ENCODE data around the gene KCTD7. TPM values are rescaled to one million over a fixed set of nuclear protein-coding genes. Genes with fewer than 3 reads are reported as not detected.
"Not testable (repeated sequence)": the region's sequence is repeated elsewhere in the genome, so short reads cannot be mapped to it uniquely, and the experiment has no call there.

The KCTD7 gene
- total RNA-seq: 10 to 100 TPM in 1 of 2 donors, 1 to 10 TPM in 1; 9.2 to 11.3 TPM
- long read RNA-seq, full-length matches to known transcripts: 3 of 5 reads
- long read RNA-seq, partial matches to known transcripts: 0 of 5 reads
- long read RNA-seq, other reads (novel, unspliced or antisense): 2 of 5 reads

DNA sequence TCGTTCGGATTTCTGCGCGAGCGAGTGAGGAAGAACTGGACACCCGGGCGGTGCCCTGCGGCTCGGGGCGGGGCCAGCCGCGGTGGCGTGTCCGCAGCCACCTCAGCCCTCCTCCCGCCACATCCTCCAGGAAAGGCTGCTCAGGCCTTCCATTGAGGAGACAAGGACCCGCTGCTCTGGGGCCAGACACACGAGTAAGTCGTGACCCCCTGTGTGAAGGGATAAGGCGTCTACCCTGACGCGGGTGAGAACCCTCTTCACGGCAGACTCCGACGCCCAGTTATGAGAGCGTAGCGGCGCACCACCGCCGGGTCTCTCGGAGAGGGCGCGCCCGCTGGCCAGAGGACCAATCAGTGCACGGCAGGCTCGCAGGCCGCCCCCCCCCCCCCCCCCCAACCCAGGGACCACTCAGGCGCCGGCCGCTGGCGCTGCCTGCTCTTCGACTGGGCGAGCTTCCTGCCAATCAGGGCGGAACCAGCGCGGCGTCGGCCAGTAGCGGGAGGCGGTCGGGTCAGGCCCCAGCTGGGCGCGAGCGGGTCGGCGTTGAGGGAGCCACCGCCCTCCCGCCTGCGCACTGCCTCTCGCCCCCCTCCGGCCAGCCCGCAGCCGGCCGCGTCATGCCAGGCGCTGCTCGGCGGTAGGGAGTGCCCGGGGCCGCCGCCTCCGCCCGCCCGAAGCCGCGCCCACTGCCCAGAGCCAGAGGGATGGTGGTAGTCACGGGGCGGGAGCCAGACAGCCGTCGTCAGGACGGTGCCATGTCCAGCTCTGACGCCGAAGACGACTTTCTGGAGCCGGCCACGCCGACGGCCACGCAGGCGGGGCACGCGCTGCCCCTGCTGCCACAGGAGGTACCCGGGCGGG, at the start of gene KCTD7:
Gene KCTD7, plus strand, starts transcription at position 521 of the 861 bp plus-strand sequence. Its CDS starts 184 bp downstream, at position 705.
- DNase-seq (peak; percentile 99), ATAC-seq (peak; percentile 94 to 96)
- intact Hi-C loops (cut with DNase I): loop anchor here in 1 of 2 donors (5.0 kb wide), 1 partner anchor 36 kb away; no protein-coding TSS in a partner anchor

GRCh38 chr7:66580380-66580779, 48.3 kb upstream of the KCTD7 start:
- ATAC-seq; intact Hi-C loops (cut with DNase I); DNase-seq: not testable (repeated sequence)

DNA sequence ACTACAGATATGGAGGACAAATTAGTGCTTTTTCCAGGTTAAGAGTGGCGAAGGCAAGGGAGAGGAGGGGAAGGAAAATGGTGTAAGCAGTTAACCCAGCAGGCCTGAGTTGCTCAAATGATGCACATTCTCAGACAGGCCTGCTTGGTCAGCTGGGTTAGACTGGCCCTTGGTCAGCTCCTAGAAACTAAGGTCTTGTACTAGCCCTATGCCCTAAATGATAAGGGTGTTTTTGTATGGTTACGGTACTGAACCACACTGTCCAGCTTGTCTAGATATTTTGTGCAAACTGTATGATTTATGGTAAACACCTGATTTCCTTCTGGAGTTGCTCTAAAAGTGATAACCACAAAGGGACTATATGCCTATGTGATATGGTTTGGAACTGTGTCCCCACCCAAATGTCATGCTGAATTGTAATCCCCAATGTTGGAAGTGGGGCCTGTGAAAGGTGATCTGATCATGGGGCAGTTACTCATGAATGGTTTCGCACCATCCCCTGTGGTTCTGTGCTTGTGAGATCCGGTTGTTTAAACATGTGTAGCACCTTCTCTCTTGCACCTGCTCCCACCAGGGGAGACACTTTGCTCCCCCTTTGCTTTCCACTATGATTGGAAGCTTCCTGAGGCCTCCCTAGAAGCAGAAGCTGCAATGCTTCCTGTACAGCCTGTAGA, 45.7 kb upstream of the KCTD7 start:
- not testable (repeated sequence) for ATAC-seq

GRCh38 chr7:66583490-66584110, 45.1 kb upstream of the KCTD7 start:
- intact Hi-C loops (cut with DNase I): no loop called here
- ATAC-seq (no peak), DNase-seq (no peak)

More for the DNA sequence above, 45.7 kb upstream of the KCTD7 start:
- DNase-seq; intact Hi-C loops (cut with DNase I): not testable (repeated sequence)

- intact Hi-C loops (cut with DNase I): no loop called here
These were observed 42.5 kb upstream of the KCTD7 start for GRCh38 chr7:66586181-66586580.

GRCh38 chr7:66588226-66588625, 40.5 kb upstream of the KCTD7 start:
- intact Hi-C loops (cut with DNase I); ATAC-seq: not testable (repeated sequence)

More at GRCh38 chr7:66586181-66586580, 42.5 kb upstream of the KCTD7 start:
- no peak for ATAC-seq
- DNase-seq: no peak

DNA sequence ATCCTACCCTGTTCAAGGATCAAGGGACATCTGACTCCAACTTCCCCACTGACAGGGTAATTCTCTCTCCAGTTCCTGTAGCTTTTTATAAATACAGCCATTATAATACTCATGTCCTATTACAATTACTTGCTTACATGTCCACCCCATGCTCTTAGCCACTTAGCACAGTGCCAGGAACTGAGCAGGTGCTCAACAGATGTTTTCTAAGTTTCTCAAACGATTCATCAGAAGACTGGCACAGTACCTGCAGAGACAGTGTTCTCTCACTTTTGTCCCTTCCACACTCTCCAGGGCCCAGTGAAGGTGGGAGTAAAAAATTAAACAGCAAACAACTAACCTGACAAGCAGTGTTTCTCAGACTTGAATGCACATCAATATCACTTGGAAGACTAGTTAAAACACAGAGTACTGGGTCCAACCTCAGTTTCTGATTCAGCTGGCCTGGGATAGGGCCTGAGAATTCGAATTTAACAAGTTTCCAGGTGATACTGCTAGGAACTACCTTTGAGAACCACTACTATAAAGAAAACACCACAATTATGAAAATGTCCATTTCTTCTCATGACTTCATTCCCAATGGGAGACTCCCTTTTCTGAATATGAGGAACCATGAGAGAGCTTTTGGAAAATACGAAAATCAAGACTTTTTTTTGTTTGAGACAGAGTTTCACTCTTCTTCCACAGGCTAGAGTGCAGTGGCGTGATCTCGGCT, 39.7 kb upstream of the KCTD7 start:
- ATAC-seq; intact Hi-C loops (cut with DNase I); DNase-seq: not testable (repeated sequence)

More at GRCh38 chr7:66588226-66588625, 40.5 kb upstream of the KCTD7 start:
- not testable (repeated sequence) for DNase-seq

DNA sequence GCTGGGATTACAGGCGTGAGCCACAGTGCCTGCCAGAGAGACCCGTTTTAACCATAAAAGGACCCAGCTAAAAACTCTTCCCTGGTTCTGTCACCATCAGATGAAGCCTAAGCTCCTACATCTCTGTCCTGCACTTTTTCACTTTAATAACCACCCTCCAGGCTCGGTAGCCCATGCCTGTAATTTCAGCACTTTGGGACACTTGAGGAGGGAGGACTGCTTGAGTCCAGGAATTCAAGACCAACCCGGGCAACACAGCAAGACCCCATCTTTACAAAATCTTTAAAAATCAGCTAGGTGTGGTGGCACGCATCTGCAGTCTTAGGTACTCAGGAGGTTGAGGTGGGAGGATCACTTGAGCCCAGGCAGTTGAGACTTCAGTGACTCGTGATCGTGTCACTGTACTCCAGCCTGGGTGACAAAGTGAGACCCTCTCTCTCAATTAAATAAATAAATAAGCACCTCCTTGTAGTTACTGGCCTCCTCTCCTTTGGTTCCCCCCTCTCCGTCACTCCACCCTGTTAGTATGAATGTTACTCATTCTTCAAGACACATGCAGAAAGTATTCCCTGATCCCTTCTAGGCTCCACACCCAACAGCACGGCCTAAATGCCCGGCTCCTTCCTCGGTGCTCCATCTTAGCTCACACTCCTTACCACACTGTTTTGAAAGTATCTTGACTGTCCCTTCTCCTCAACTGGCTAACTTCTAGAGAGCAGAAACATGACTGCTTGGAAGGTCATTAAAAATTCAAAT, 38.2 kb upstream of the KCTD7 start:
- not testable (repeated sequence) for DNase-seq
- intact Hi-C loops (cut with DNase I): loop anchor here in 1 of 2 donors (5.0 kb wide), 1 partner anchor 37 kb away; the partner anchor contains the start of gene KCTD7
- ATAC-seq: peak in 1 of 2 donors; percentile 7

DNA sequence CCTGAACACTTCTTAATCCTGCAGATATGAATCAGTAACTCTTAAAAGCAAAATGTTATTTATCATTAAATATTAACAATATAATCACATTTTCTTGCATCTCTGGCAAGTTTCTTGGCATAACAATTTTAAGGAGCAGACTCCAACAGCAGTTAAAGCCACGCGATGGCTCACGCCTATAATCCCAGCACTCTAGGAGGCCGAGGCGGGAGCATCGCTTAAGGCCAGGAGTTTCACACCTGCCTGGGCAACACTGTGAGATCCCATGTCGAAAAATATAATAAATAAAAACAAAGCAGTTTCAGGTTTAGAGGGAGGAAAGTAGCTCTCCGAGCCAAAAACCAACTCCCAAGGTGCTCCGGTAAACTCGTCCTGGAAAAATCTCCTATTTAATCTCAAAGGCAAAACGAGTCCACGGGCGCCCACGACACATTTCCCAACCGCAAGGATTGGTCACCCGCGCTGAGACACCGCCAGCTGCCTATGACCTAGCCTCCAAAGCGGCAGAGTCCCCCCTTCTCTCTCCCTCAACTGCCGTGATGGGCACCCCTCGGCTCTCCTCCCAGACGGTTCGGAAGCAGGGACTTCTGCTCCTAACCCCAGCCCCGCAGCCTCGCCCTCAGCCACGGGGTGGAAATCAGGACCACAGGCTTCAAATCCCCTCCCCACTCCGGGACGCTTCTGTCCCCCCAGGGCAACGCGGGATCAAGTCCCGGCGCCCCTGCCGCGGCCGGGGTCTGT, 37.5 kb upstream of the KCTD7 start:
- ATAC-seq: peak; percentile 39 to 47
- DNase-seq: not testable (repeated sequence)
- intact Hi-C loops (cut with DNase I): loop anchor here in 1 of 2 donors (5.0 kb wide), 1 partner anchor 36 kb away; the partner anchor contains the start of gene KCTD7

DNA sequence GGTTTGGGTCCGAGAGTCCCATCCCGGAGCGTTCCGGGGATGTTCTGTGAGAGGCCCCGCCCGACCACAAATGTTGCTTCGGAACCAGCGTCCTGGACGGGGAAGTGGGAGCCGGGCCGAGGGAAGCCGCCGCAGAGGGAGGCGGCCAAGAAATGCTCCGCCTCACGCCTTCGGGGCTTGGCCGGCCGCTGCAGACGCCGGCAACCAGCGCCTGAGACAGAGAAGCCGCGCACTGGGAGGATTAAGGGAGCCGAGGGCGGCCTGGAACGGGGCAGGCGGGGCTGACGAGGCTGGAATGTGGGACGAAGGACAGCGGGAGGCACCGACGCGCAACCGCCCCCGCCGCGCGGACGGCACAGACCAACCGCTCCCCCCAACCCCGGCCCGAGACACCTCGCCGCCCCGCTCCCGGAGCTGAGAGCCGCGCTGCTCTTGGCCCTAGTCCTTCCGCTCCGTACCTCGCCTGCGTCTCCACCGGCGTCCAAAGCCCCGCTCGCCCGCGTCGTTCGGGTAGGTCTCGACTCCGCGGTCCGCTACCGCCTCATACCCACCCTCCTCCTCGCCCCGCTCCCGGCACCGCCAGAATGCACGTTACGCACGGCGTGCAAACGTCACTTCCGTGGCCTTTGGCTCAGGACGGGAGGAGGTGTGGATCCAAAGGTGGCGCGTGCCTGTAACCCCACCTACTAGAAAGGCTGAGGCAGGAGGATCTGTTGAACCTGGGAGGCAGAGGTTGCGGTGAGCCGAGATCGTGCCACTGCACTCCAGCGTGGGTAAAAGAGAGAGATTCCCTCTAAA, 36.7 kb upstream of the KCTD7 start:
- peak; percentile 97 for ATAC-seq
- intact Hi-C loops (cut with DNase I): loop anchor here in 1 of 2 donors (5.0 kb wide), 1 partner anchor 35 kb away; the partner anchor contains the start of gene KCTD7

GRCh38 chr7:66592597-66593146, 36.0 kb upstream of the KCTD7 start:
- DNase-seq, ATAC-seq: not testable (repeated sequence)
- intact Hi-C loops (cut with DNase I): loop anchor here in 1 of 2 donors (5.0 kb wide), 1 partner anchor 35 kb away; the partner anchor contains the start of gene KCTD7

More for the DNA sequence above, 36.7 kb upstream of the KCTD7 start:
- DNase-seq: peak; percentile 95

- intact Hi-C loops (cut with DNase I): loop anchor here in 1 of 2 donors (5.0 kb wide), 1 partner anchor 33 kb away; the partner anchor contains the start of gene KCTD7
- not testable (repeated sequence) for ATAC-seq, DNase-seq
These were observed 34.6 kb upstream of the KCTD7 start for GRCh38 chr7:66594082-66594481.

DNA sequence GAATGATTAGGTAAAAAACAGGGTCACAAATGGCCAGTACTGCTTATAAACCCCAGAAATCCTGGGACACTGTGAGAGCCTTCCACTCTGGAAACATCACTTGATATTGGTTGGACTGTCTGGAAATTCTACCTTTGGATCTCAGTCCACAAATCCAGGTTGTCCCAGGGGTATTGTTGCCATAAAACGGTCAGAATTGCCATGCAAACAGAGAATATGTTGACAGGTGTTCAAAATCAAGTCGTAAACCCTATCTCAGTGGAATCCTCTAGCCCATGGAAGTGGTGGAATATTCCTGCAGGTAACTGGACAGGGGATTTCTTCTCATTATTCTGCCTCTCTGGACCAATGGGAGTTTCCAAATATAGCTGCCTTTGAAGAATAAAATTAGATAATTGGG, 31.2 kb upstream of the KCTD7 start:
- no peak for ATAC-seq
- no peak for DNase-seq
- intact Hi-C loops (cut with DNase I): no loop called here

GRCh38 chr7:66602159-66602558, 26.5 kb upstream of the KCTD7 start:
- intact Hi-C loops (cut with DNase I): no loop called here
- ATAC-seq (no peak), DNase-seq (no peak)

GRCh38 chr7:66604198-66604597, 24.5 kb upstream of the KCTD7 start:
- intact Hi-C loops (cut with DNase I): no loop called here
- ATAC-seq (no peak), DNase-seq (no peak)
